Activated gamma-delta T cell treated with anti-CD3 and anti-CD28 coated beads, Interleukin-2, amount 50 U/mL, for 16 hours (primary cell): Measurements from ENCODE around the gene FAM9A.

ENCODE experiments used
- DNase-seq: peaks from one replicate; pipeline ENCODE4 v3.0.0-alpha.2; 2020; ENCODE audit warnings: low read depth

FAM9A gene

DNA sequence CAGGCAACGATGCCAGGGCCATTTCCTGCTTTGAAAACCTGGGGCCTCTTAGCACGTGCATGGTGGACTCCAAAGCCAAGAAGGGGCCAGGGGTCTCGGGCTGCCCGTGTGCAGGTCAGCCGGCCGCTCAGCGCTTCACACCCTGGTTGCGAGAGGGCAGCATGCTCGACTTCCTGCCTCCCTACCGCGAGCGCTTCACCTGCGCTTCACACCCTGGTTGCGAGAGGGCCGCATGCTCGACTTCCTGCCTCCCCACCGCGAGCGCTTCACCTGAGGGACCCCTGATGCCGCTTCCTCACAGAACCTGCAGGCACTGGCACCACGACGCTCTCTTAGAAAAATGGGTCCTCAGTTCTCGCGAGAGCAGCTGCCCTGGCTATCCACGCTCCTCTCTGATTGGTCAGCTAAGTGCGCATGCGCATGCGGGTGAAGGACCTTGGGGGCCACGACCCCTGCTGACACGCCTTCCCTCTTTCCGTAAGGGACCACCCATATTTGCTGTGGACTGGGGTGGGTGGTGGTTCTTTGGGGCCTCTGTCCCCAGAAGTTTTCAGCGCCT is at the start of gene FAM9A:
FAM9A (minus strand) TSS at position 343 of the 559 bp plus-strand sequence. CDS start 1,212 bp downstream, outside the sequence.
- no peak for DNase-seq

DNA sequence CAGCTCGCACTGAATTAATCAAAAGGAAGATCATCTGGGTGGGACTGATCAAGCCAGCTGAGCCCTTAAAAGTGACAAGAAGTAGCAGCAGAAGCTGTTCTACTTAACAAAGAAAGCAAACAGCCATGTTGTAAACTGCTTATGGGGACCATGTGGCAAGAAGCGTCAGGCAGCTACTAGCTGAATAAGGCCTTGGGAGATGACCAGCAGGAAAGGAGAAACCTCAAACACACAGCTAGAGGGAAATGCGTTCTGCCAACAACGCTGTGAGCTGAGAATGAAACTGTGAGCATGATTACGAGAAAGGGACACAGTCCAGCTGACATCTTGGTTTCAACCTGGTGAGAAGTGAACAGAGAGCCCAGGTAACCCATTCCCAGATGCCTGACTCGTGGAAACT is 49.3 kb upstream of the FAM9A start:
- DNase-seq: no peak

DNA sequence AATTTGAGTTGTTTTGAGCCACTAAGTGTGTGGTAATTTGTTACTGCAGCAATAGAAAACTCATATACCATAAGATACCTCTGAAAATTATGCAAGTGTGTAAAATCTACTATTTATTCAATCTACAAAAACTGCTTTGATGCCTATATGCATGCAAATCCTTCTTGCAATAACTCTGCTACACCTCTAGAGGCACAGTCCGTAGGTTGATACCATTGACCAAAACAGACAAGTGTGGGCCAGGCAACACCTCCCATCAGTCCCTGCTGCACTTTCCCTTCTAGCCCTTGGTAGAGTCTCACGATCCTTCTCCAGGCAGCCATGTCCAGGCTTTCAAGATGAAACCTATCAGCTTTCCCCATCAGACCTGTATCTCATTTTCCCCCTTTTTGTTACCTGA is 48.8 kb upstream of the FAM9A start:
- DNase-seq: no peak

DNA sequence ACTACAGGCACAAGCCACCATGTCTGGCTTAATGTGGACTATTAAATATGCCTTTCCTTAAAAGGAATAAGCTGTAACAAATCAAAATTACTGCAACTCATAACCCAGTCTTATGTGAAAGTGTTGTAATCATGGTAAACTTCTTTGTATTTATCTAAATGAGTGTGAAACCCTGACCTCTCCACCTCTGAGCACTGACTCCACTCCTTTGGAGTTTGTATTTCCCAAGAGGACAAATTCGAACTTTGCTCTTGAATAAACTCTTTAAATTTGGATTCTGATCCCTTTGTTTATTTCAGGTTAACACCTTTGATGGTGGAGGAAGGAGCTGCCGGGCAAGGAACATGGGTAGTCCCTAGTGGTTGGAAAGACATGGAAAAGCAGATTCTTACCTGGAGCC is 48.3 kb upstream of the FAM9A start:
- DNase-seq: no peak

DNA sequence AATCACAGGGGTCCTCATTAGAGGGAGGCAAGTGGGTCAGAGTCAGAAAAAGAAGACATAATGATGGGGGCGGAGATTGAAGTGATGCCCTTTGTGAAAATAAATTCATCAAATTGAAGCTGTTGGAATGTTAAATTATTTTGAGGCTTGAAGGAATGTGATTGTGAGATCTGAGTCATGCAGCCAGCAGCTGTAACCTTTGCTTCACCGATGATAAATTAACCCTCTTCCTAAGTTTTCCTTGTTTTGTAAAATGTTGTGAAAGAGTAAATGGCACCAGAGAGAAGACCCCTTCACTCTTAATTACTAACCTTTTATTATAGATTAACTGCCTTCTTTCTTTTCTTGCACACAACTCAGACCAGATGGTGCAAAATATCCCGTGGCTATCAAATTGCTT is 47.7 kb upstream of the FAM9A start:
- DNase-seq: no peak

DNA sequence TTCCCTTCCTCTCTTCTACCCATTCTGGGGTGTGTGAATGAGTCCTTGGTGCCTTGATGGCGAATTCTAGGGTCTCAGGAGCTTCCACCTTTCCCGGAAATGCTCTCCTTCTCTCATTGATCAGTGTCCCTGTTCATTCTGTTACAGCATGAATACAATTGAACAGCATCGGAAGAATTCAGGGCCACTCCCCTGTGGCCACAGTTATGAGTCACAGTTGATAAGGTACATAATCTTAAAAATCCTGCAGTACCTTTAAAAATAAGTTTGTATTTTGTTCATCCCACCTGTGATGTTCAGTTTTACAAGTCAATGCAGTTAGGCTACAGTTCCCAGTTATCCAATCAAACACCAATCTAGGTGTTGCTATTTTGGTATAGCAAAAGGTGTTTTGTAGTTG is 47.3 kb upstream of the FAM9A start:
- no peak for DNase-seq

DNA sequence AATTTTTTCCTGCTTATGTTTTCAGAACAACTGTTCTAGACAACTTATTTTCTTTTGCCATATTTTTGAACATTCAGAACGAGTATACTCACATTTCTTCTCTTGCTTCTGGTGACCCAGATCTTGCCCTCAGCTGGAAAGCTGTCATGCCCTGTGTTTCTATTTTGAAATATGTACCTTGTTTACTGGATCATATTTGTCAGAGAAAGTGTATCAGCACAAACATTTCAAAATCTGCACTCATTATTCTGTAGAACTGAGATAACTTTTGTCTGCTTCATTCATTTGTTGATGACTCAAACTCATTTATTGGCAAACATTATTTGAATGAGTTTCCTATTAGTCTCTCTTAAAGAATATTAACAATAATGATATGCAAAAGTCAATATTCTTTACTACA is 46.2 kb upstream of the FAM9A start:
- DNase-seq: no peak

DNA sequence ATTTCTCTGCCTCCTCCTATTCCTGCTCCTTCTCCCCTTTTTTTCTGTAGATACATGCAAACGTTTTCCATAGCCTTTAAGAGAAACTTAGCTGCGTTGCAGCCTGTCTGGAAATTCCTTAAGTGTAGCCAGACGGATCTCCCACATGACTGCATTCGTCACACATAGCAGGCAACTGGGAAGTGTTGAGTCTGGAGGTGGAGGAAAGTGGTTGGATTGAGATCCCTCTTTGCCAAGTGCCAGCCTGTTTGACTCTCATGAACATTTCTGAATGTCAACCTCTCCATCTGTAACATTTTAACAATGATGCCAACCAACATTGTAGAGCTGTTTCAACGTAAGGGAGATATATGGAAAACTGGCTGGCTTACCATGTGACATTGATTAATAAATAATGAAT is 45.1 kb upstream of the FAM9A start:
- DNase-seq: no peak

DNA sequence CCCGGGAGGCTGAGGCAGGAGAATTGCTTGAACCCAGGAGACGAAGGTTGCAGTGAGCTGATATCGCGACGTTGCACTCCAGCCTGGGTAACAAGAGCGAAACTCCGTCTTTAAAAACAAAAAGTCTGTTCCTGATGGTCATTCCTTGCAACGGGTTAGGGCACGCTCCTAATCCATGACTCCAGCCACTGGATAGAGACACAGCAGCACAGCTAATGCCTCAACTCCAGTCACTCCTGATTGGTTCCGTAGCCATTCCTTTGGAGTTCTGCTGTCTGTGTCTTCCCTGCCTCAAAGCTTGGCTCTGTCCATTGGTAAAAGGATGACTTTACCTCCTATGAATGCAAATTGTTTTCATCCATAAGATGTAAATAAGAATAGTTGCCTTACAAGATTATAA is 44.3 kb upstream of the FAM9A start:
- DNase-seq: no peak

DNA sequence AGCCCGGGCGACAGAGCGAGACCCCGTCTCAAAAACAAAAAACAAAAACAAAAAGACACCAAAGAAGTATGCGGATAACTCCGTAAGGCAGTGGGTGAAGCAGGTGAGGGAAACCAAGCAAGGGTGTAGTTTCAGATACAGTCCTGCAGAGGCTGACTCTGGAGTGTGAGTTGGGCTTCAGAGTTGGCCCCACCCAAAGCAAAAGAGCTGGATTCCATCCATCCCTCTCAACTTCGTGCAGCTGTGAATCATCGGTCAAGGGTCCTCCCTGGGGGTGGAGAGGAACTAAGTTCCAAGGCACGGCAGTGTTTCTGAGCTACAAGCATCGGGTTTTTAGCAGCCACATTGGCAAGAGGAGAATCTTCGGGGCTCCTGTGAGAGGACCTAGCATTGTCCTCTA is 43.9 kb upstream of the FAM9A start:
- DNase-seq: no peak

DNA sequence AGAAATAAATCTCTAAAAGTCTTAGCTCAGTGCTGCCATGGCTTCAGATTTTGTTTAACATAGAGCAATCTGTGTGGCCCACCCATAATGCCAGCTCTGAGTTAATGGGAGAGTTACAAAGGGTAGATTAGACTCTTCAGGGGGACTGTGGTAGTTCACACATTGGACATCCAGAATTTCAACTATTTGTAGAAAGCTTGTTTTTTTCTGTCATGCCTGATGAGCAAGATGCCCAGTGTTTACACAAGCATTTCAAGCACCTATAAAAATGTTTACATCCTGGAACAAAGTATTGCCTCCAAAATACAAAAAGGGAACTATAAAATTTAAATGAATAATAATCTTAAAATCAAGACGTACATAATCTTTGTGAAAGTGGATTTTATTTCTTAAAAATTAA is 43.0 kb upstream of the FAM9A start:
- no peak for DNase-seq

DNA sequence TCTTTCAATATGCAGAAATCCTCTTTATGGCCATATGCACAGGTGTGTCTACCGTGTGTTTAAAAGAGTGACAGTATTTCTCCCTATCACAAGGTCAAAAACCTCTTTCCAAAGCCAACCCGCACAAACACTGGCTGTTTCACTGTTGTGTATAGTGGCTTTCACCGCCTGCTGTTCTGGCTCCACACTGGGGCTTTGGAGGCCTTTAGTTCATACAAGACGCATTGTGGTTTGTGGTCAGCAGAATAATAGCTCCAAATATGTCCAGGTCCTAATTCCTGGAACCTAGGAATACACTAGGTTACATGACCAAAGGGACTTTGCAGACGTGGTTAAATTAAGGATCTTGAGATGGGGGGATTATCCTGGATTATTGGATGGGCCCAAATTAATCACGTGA is 40.7 kb upstream of the FAM9A start:
- DNase-seq: no peak

DNA sequence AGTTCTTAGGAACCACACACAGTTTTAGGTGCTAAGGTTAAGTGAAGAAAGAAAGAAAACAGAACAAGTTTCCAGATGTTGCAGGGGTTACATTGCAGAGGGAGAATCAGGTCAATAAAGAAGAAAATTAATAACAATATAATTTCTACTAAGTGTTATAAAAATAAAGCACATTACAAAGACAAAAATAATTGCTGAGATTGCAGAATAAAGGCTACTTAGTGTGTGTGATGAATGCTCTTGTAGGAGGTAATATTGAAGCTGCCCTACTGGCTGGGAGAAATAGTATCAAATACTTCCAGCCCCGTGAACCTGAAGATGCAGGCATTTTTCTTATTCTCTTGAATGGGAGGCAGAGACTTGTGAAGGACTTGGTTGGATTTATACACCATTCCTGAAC is 33.2 kb upstream of the FAM9A start:
- no peak for DNase-seq

DNA sequence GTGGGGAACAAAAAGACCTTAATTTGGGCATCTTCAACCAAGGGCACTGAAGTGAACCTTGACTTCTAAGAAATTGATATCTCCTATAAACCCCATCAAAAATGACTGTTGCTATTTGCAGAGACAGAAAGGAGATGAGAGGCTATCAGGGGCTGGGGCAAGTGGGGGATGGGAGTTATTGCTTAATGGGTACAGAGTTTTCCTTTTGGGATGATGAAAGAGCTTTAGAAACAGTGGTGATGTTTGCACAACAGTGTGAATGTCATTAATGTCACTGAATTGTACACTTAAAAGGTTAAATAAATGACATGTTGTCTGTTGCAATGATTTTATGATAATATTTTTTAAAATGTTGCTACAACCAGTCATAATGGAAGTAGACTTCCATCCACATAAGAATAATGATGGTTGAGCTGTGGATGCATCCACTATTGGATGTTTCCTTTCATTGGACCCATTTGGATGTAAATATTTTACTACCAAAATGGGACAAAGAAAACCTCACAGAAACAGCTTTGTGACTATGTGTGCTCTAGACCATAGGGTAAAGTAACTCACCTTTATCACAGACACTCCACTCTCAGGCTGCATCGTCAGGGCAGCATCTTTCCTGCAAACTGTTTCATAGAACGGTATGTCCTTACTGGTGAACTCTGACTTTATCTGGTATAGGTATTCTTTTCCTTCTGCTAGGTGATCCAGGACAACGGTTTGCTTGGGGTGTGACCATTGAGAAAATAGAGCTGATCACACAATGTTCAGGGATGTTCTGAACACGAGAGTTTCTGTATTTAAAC is 31.6 kb upstream of the FAM9A start:
- DNase-seq: no peak

DNA sequence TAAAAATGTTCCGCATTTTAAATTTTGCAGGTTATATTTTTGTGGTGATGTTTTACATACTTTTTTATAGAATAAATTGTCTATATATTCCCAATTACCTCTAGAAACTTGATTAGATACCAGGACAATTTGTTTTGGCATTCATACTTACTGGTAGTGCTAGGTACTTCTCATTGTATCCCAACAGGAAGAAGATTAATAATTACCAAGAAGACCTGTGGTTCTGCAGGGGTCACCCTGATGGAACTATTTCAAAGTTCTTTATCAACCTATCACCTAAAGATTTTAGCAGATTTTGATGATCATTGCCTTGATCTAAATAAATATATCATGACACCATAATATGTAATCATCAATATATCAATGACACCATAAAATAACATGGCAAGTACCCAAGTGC is 22.5 kb upstream of the FAM9A start:
- DNase-seq: no peak

DNA sequence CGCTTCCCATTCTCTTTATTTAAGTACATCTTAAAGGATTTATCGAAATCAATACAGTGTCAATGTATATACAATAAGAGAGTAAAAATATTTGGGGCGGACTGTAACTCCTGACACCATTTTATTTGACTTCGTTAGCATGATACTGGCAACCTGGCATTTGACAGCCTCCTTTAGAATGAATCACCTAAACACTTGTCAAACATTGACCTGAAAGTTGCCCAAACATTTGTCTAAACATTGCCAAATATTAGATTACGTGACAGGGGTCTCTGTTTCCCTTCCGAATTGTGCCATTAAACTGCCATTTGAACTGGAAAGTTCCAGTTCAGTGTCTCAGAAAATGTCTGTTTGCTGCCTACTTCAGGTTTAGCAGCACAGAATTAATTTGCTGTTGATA is 20.8 kb upstream of the FAM9A start:
- no peak for DNase-seq

DNA sequence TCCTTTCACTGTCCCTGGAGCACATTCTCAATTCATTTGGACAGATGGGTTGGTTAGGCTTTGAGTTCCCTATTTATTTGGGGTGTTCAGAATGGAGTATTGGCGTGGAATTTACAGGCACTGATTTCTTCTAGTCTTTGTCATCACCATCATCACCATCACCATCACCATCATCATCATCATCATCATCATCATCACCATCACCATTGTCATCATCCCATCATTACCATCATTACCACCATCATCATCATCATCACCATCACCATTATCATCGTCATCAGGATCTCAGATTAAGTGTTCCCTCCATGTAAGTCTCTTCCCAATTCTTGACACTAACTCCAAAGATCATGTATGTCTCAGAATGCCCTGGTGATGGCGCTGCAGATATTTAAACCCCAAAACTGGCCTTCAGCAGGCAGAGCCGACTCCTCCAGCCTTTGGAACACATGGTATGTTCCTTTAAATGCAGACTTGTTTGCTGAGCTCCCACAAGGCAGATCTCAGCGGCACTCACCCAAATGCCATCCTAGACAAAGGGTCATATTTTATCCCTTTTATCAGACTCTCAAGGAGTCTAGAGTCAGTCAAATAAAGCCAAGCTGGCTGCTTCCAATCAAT is 19.8 kb upstream of the FAM9A start:
- DNase-seq: no peak

DNA sequence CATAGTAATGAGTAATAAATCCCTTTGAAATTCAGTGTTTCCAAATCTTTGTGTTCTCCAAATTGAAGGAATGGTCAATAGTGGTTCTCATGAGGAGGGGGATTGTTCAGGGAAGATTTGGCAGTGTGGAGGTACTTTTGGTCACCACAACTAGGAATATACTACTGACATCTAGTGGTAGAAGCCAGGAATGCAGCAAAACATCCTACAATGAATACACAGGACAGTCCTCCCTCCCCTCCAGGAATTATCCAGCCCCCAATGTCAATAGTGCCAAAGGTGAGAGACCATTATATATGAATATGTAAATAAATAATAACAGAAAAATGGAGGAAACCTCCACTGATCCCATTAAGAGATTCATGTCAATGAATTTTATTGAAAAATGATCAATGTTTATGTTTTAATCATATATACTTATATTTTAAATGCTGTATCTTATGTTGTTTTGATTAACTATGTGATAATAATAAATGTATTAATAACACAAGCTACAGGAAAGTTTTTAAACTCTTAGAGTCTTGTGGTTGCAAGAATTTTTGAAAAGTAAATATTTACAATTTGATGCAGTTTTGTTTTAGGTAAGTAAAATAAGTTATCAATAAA is 14.4 kb upstream of the FAM9A start:
- no peak for DNase-seq

DNA sequence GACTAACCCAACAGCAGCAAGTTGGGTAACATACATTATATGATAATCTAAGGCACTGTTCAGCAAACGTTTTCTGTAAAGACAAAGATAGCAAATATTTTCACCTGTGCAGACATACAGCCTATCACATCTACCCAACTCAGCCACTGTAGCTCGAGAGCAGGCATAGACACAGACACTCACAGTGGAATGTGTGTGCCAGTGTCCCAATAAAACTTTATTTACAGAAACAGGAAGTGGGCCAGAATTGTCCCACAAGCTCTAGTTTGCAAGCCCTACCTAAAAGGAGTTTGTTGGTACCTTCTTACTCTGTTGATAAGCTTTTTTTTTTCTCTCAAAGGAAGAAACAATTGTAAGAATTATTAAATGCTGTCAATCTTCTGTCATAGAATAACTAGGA is 11.9 kb upstream of the FAM9A start:
- no peak for DNase-seq

DNA sequence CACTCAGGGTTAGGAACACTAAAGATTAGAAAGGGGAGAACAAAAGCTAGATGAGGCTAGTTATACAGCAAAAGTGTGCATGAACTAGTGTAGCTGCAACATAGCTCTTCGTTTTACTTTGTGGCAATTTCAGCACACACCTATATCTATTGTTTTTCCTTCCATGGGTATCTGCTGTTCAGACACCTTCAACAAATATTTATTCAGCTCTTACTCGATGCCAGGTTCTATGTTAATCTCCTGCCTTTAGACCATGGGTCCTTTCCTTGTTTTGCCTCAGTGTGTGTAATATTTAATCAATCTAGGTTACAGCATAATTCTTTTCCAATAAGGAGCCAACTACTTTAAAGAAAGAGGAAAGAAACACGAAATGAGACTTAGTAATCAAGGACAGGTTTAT is 10.4 kb upstream of the FAM9A start:
- no peak for DNase-seq

DNA sequence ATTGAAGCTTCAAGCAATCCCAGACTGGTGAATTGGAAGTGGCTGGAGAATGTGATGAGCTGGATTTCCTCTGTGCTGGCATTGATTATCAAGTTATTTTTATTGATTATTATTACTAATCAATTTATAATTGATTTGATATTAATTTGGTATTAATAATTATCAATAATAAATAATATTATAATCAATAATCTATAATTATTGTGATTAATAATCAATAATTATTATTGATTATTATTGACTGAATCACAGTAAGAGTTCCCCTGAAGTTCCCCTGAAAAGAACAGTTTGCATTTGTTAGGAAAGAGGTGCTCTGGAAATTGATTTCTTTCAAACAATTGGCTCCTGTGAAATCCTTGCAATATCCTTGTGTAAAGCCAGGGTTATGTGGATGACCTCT is 7.5 kb upstream of the FAM9A start:
- no peak for DNase-seq

DNA sequence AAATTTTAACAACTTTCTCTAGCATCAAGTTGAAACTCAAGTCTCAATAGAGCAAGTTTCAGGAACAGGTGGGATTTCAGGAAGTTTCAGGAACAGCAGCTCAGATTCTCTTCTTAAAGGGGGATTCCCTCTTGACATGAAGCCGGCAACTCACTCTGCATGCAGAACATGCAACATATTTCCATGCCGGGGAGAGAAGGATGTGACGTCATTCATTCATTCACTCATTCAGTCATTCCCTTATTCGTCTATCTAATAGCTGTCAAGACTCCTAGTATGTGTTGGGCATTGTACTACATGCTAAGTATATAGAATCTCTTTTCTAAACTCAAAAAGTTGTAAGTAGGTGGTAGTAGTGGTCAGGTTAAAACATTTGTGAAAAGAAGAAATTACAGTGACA is 4.8 kb upstream of the FAM9A start:
- no peak for DNase-seq

DNA sequence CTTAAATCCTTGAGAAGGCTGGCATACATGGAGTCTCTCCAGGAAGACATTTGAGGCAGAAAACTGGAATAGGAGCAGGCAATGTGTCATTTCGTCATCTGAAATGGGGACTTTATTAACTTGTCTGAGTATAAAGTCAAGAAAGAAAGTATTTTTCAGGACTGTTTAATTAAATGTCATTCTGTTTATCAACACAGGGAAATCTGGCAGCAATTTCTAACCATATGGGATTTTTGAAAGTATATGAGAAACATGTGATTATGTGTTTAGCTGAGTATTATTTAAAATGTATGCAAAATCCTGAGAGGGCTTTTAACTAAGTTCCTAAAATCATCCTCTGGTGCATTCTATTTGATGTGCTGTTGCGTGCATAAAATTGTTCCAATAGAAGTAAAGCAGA is 3.9 kb upstream of the FAM9A start:
- no peak for DNase-seq
